Stimulated activated CD4-positive, alpha-beta T cell treated with anti-CD3 and anti-CD28 coated beads, TNF-alpha, amount 100 ng/mL, for 1 hour (primary cell): Measurements from ENCODE around the gene RMI2.

ENCODE experiments used
- DNase-seq, 3 donors: peaks; one replicate each; pipeline ENCODE4 v3.0.0-alpha.2; 2020; ENCODE audit warnings: low read depth in 3 of 3, low spot score in 1 of 3

The RMI2 gene

DNA sequence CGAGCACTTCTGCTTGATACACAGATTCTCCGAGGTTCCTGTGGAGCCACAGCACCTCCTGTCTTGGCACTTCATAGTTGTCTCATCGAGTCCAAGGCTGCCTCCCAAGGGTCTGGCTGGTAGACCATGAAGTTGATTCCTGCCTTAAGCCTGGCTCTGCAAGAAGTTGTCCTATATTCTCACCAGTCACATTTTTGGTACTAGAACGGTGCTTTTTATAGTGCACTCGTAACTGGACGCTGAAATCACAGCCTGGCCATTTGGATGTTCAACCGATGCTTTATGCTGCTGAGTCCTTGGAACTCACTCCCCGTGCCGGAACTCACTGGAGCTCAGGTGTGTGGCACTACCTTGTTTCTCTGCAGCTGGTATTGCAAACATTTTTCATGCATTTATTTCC is 35.6 kb downstream of the RMI2 start:
- DNase-seq: no peak

DNA sequence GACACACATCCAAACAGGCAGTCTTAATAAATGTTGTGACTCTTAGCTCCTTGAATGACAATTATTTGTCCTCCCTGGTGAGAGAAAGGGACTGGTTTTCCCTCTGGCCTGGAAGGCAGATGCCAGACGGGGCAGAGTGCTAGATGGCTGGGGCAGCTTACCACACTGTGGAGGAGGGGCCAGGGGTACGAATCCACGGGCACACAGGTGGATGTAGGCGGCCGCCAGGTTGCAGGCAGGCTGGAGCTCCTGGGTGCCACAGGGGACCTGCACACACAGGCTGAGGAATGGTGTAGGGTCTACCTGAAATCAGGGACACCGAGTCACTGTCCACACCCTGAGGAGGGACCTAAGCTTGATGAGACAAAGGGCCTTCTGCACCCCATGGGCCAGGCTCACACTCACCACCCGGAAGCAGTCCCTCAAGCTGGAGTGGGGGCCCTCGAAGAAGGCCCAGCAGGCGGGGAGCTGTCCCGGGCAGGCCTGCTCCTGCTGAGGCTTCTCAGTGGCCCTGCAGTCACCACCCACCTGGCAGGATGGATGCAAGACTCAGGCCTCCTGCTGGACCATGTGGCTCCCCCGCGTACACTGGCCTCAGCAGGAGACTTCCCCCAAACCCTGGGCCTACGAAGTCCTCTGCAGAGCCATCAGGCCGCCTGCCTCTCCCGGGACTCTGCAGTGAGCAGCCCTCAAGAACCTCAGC is 38.4 kb downstream of the RMI2 start:
- DNase-seq: no peak

DNA sequence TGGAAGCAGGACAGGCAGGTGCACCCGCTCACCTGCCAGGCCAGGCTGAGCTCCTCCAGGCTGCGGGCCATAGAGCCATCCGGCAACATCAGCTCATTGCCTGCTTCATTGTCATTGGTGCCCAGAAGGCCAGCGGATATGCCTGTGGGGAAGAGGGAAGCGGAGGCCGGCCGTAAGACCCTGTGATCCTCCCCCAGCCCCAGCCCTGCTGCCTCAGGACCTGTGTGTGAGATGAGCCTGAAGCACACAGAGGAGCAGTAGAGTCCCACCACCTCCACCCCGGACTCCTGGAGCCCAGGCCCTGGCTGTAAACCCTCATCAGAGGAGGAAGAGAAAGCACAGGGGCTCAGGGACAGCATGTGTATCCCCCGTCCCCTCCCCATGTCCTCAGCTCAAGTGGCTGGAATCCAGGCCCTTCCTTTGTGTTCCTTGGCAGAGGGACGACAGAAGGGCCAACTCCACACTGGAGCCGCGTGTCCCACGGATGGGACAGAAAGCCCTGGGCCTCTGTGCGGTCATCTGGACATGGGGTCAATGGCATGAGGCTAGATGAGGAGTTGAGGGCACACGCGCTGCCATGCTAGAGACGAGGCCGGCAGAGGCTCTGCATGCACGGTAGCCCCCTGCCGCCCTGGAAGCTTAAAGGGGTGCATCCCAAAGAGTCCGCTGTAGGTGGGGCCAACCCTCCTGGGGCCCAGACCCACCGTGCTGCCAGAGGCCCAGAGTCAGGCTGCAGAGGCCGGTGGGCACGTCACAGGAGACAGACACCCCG is 39.1 kb downstream of the RMI2 start:
- no peak for DNase-seq

DNA sequence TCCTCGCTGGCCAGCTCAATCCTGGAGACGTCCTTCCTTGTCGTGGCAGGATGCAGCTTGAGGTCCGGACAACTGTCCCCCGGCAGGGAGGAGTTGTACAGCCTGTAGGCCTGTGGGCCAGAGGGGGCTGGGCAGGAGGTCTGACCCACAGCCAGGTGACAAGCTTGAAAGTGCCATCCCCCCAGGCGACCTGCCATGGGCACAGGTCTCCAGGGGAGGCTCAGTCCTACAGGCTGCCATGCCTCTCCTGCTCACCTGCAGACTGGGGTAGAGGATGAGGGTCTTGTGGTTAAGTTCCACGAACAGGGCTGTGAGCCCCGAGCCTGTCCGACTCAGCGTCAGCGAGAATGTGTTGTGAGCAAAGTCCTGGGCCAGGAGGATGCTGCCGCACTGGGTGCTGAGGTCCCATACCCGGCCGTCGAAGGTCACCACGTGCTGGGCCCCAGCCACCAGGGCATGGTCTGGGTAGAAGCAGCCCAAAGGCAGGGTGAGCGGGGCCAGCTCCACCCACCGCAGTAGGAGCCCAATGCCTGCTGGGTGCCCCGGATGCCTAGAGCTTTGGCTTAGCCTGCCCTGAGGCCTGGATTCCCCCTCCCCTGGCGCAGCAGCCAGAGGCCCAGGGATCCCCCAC is 39.8 kb downstream of the RMI2 start:
- DNase-seq: no peak

DNA sequence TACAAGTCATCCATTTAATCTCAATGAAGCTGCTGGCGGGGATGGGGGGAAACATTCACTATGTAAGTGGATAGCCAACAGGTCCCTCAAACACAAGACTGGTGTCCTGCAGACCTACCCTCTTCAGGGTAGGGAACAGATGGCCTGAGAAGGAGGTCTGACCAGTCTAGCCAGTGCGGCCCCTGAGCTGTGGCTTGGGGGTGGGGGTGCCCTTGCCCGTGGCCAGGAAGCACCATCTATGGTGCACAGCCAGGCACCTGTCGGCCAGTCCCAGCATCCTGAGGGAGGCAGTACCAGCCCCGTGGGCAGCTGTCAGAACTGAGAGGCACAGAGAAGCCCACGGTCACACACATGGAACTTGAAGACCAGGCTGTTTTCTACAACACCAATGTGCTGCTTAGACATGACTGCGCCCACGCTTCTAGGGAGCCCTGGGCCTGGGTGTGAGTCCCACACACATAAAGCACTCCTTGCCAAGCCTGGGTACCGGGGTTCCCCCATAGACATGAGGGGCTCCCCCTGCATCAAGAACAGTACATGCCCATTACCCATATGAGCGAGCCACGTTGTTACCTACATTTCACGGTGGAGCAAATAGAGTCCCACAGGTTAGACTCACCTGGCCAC is 40.9 kb downstream of the RMI2 start:
- no peak for DNase-seq

DNA sequence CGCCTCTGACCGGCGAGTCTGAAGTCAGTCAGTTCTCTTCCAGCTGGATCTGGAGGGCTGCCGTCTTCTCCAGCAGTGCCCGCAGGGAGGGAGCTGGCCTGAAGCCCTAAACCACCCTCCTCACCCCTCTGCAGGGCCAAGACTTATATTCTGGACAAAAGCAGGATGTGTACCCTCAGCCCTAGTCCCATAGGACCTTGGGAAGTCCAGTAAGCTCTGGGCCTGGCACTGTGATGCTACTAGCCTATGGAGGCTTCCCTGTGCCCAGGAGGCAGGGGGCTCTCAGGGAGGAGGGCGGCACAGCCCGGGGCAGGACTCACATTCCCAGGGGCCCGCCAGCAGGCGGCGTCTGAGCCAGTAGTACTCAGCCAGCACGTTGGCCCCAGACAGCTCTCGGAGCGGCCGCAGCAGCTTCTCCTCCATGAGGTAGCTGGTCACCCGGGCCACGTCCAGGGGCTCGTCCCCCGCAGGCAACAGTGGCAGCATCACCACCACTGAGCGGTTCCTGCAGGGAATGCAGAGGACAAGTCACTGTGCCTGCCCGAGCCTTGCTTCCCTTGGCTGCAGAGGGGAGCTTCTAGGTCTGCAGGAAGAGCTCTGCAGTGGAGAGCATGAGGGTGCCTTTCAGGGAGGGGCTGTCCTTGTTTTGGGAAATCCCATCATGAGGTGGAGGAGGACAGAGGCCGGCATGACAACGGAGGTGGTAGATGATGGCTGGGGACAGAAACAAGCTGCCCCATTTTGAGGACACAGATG is 41.7 kb downstream of the RMI2 start:
- no peak for DNase-seq

DNA sequence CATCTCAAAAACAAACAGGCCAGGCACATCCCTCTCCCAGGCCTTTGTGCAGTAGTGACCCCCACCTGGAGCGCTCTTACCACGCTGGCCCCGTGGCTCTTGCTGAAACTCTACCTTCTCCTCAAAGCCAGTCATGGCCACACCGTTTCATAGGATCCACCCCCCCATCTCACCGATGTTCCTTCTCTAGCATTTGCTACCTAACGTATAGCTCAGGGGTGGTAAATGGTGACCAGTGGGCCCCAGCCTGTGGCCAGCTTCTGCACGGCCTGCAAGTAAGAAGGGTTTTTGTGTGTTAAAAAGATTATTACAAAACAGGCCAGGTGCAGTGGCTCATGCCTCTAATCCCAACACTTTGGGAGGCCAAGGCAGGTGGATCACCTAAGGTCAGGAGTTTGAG is 43.8 kb downstream of the RMI2 start:
- DNase-seq: no peak

DNA sequence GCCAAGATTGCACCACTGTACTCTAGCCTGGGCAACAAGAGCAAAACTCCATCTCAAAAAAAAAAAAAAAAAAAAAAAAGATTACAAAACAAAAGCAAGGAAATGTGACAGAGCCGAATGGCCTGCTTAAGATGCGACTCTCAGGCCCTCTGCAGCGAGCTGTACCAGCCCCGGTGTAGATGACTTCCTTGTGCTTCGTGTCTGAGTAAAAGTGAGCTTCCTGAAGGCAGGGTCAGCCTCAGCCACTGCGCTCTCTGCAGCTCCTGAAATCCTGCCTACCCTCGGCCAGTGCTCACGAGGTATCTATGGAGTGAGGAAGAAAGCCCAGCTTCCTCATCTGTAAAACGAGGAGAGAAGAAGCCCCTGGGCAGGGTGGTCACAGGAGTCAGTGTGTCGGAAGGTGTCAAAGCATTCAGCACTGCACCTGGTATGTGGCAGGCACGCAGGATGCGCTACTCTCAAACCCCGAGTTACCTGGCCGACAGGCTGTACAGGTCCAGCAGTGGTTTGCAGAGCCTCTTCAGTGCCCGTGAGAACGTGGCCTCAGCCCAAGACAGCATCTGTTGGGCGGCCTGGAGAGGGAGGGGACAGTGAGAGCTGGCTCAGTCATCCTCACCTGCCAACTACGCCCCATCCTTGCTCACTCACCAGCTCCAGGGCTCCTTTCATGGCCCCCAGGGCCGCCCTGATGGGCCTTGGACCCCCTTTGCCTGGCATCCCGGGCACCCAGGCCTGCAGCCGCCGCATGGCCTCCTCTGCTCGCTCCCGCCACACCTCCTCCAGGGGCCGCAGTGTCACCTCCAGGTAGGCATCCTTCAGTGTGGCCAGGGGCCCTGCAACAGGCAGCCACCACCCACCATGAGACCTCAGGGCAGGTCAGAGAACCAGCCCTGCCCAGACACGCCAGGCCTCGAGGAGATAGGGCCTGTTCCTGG is 44.6 kb downstream of the RMI2 start:
- no peak for DNase-seq

DNA sequence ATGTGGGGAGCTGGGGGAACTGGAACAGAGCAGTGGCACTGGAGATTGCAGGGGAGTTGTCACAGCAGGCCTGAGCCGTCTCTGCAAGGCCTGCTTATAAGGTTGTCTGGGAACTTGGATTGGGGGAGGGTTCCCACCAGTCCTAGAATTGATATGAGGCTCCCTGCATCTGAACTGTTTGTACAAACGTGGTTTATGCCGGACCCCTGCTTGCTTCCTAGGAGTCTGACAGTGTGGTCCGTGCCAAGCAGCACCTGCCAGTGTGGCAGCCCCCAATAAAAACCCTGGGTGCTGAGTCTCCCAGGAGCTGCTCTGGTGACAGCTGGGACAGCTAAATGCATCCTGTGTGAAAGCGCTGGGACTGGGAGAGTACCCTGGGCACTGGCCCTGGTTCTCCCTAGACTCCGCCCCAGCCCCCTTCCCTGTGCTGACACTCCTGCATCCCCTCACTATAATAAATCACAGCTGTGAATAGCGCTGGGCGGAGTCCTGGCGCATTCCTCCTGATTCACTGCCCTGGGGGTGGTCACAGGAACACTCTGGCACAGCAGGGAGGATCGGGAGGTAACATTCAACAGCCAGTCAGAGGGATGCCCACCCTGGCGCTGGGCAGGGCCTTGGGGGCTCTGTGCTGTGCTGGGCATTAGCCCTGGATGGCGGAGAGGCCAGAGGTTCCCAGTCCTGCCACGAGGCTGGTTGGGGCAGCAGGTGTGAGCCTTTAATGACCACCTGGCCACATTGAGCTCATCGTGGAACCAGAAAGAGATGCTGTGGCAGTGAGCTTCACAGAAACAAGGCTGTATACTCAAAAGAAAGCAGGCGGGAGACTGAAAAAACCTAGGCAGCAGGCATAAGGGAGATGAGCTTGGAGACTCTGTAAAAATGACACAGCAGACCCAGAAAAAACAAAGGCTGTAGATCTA is 45.6 kb downstream of the RMI2 start:
- no peak for DNase-seq

DNA sequence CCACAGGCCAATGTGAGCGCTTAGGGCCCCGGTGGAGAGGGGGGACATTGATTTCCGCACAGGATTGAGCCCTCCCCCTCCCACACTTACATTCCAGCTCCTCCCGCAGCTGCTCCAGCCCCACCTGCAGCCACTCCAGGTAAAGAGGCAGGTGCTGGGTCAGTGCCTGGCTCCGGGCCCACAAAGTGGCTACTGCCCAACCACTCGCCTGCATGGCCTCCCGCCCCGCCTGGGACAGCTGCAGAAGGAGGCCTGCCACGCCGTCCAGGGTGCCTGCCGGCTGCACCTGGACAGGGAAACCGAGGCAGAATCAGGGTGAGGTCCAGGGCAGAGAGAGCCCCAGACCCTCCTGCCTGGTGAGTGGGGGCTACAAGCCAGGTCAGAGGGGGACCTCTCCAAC is 46.3 kb downstream of the RMI2 start:
- no peak for DNase-seq

DNA sequence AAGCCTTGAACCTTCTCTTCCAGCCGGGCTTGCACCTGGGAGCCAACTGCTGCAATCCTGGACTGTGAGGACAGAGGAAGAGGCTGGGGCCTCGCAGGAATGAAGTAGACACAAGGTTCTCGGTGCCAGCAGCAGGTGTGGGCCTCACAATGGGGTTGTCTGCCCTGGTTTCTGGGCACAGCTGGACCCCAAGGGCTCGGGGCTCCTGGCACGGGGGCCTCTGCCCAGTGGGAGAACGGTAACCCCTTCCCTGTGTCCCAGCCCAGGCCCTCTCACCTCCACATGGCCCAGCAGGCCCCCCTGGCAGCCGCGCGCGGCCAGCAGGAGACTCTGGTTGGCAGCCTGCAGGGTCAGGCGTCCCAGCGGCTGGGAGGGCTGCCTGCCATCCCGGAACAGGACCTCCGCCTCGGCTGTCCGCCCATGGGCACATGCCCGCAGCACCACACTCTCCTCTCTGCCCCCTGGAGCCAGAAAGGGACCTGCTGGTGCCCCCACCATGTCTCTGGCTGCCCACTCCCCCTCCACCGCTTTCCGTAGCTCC is 46.9 kb downstream of the RMI2 start:
- DNase-seq: no peak

DNA sequence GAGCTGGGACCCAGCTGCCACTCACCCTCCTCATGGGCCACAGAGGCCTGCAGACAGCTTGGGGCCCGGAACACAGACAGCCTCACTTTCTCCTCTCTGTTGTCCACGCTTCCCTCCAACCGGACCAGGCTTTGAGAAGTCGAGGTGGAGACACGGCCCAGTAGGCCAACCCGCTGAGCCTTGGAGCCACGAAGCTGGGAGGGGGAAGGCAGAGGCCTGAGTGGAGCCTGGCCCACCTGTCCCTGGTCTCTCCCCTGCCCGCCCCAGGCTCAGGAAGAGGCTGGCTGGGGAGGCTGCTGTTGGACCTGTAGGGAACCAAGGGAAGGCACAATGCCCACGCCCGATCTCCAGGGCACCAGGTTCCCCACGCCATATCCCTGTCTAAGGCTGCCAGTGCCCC is 48.1 kb downstream of the RMI2 start:
- no peak for DNase-seq

DNA sequence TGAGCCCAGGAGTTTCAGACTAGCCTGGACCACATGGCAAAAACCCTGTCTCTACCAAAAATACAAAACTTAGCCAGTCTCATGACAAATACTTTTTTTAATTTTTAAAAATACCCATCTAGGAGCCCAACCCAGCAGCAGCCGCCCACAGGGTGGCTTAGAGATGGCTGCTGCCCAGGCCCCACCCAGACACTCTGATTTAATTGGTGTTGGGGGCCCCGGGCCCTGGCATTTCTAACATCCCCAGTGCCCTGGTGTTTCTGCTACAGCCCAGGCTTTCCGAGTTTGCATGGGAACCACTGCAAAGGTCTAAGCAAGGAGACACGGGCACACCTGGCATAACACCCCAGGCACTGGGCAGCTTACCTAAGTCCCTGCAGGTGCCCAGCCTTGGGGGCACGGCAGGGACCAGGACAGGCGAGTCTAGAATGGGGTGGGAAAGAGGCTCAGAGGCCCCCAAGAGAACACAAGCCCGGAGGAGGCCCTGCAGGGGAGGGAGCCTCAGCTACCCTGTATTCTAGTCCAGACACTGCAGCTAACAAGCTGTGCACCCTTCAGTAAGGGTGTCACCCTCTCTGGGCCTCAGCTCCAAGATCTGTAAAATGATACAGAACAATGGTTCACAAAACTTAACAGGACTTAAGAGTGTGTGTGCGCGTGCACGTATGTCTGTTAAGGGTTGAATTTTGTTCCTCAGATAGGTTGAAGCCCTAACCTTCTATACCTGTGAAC is 48.8 kb downstream of the RMI2 start:
- DNase-seq: no peak

DNA sequence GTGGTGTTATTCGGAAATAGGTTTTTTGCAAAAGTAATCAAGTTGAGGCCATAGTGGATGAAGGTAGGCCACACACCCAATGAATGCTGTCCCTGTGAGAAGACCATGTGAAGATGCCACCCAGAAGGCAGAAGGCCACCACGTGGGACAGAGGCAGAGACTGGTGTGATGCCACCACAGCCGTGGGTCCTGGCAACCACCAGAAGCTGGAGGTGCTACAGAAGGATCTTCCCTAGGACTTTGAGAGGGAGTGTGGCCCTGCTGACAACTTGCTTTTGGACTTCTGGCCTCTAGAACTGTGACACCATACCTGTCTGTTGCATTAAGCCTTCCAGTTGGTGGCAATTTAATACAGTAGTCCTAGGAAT is 49.3 kb downstream of the RMI2 start:
- DNase-seq: no peak

DNA sequence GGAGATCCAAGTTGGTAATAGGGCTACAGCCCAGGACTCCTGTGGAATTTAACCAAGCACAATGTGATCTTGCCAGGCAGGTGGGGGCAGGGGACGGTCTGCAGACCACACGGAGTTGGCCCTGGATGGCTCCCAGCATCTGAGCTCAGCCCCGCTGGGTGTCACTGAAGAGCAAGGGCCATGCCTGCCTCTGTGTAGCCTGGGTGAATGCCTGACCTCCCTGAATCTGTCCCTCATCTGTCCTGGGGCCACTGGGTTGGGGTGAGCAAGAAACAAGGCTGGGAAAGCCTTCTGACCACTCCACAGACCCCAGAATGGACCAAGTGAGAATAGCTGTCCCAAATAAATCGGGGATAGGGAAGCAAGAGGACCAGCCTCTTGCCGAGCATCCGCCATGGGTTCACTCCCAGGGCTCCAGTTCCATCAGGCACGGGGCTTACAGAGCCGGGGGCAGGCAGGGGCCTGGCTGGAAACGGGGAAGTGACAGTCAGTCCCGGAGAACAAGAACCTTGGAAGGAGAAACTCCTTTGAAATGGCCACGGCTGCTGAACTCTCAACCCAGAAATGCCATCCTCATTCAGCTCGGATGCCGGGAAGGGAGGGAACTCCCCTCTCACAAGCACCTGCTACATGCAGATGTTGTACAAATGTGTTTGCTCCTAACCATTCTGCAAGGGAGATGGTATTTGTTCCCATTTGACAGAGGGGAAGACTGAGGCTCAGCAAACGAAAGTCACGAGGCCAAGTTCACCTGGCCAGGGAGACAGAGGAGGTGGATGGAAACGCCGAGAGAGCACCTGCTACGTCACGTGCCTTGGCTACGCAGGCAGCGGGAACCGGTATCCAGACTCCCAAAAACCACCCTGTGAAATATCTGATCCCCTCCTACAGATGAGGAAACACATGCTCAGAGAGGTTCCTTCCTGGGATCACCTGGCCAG is 50.0 kb downstream of the RMI2 start:
- DNase-seq: no peak

DNA sequence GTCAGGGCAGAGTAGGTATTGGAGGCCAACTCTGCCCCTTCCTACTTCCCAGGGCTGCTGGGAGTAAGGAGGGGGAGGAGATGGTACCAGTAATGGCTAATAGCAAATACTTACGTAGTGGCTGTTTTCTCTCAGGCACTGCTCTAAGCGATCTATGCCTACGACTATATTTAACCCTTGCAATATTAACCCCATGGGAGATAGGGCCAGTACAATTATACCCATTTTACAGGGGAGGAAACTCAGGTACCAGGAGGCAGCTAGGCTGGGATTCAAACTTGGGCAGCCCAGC is 50.6 kb downstream of the RMI2 start:
- no peak for DNase-seq
